ENCODE results near the gene NTNG1. TPM values are rescaled to one million over a fixed set of nuclear protein-coding genes. Genes with fewer than 3 reads are reported as not detected.

Gene NTNG1
- total RNA-seq, 1 experiment from 2014 or later, result 1.5 TPM

- no CpG with 5 or more reads among the region's 3 CpGs for whole genome bisulfite sequencing (ENCODE audit: extremely low coverage, insufficient read length, low lambda C conversion rate)
Measured at GRCh38 chr1:107098961-107099360, 41.9 kb upstream of the NTNG1 start.

More at GRCh38 chr1:107098961-107099360, 41.9 kb upstream of the NTNG1 start:
- DNase-seq, result no peak
- Mint-ChIP-seq H3K27ac (no peak overlapping the region), H3K9me3 (no peaks in the 10 kb centered on the region; a peak in 1 of 5 replicates), H3K4me3 (no peak overlapping the region), H3K4me1 (no peaks in the 10 kb centered on the region), H3K27me3 (ENCODE audit: low read depth) (no peaks in the 10 kb centered on the region), H3K36me3 (ENCODE audit: insufficient read depth in 1 of 3, low read depth in 3 of 3) (no peaks in the 10 kb centered on the region; a peak in 1 of 7 replicates)
- no peaks in the 10 kb centered on the region for H3K27me3 ChIP-seq (ENCODE audit: insufficient read depth, low read length)
- no peak overlapping the region for H3K4ac ChIP-seq (ENCODE audit: low read depth, low read length)
- H3K9ac ChIP-seq (ENCODE audit: extremely low read depth, insufficient read length, low read length), result no peak overlapping the region
- H4K20me1 ChIP-seq (ENCODE audit: control insufficient read depth, insufficient read depth, insufficient read length), result no peaks in the 10 kb centered on the region
- H3K14ac ChIP-seq (ENCODE audit: insufficient read depth, low read length), result no peak overlapping the region
- no peak overlapping the region for H3K4me2 ChIP-seq (ENCODE audit: insufficient read depth, insufficient read length, low read length)
- no peaks in the 10 kb centered on the region for H3K79me1 ChIP-seq (ENCODE audit: insufficient read depth, low read depth, low read length, poor library complexity, severe bottlenecking)
- no peak overlapping the region for H3K56ac ChIP-seq (ENCODE audit: insufficient read length, low read depth, low read length)
- H2AFZ ChIP-seq (ENCODE audit: low read length), result no peak overlapping the region
- H2AK5ac ChIP-seq (ENCODE audit: insufficient read length, low read length), result no peak overlapping the region
- no peak for TF ChIP-seq CTCF (conservative IDR thresholded peaks at IDR 0.05)
- H3K9me3 ChIP-seq (ENCODE audit: control insufficient read depth, low read depth, low read length), result no peaks in the 10 kb centered on the region
- H3K27ac ChIP-seq (ENCODE audit: insufficient read length, low read depth, low read length), result no peak overlapping the region
- no peak overlapping the region for H2BK15ac ChIP-seq (ENCODE audit: low read depth, low read length)
- H3K23ac ChIP-seq (ENCODE audit: insufficient read length, low read depth, low read length), result no peak overlapping the region
- H2BK5ac ChIP-seq (ENCODE audit: insufficient read length, low read length), result no peak overlapping the region
- no peak overlapping the region for H4K5ac ChIP-seq (ENCODE audit: insufficient read length, low read depth, low read length)
- H2BK12ac ChIP-seq (ENCODE audit: insufficient read length, low read depth, low read length), result no peak overlapping the region
- no peak overlapping the region for H2BK120ac ChIP-seq (ENCODE audit: low read depth, low read length, poor library complexity, severe bottlenecking)
- no peak overlapping the region for H3K18ac ChIP-seq (ENCODE audit: insufficient read length, low read depth, low read length)
- H2BK20ac ChIP-seq (ENCODE audit: low read depth, low read length, poor library complexity, severe bottlenecking), result no peak overlapping the region
- H4K8ac ChIP-seq (replicated peaks; ENCODE audit: insufficient read length, low read depth, low read length), result no peak overlapping the region
- no peaks in the 10 kb centered on the region for H3K79me2 ChIP-seq (ENCODE audit: insufficient read depth, low read length)
- H3K23me2 ChIP-seq (ENCODE audit: insufficient read length, low read depth, low read length, poor library complexity, severe bottlenecking), result no peaks in the 10 kb centered on the region
- no peaks in the 10 kb centered on the region for H3K4me1 ChIP-seq (ENCODE audit: insufficient read depth, low read length)
- H3T11ph ChIP-seq (ENCODE audit: low read length), result no peak overlapping the region
- no peak overlapping the region for H4K91ac ChIP-seq (ENCODE audit: insufficient read length, low read depth, low read length)
